ENCODE data around the gene SPON1.

GRCh38 chr11:14144934-14145333 lies 182.4 kb downstream of the SPON1 start:
- TF ChIP-seq, protein P1, sequence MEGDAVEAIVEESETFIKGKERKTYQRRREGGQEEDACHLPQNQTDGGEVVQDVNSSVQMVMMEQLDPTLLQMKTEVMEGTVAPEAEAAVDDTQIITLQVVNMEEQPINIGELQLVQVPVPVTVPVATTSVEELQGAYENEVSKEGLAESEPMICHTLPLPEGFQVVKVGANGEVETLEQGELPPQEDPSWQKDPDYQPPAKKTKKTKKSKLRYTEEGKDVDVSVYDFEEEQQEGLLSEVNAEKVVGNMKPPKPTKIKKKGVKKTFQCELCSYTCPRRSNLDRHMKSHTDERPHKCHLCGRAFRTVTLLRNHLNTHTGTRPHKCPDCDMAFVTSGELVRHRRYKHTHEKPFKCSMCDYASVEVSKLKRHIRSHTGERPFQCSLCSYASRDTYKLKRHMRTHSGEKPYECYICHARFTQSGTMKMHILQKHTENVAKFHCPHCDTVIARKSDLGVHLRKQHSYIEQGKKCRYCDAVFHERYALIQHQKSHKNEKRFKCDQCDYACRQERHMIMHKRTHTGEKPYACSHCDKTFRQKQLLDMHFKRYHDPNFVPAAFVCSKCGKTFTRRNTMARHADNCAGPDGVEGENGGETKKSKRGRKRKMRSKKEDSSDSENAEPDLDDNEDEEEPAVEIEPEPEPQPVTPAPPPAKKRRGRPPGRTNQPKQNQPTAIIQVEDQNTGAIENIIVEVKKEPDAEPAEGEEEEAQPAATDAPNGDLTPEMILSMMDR (IDR thresholded peaks at IDR 0.05; ENCODE audit: control extremely low read depth in 1 of 3, insufficient read depth in 1 of 3, low read depth in 1 of 3, low read length in 3 of 3): no peak
- no peak for TF ChIP-seq SP1 (IDR thresholded peaks at IDR 0.05; ENCODE audit: low read depth, low read length)
- TF ChIP-seq CBX8 (IDR thresholded peaks at IDR 0.05; ENCODE audit: borderline replicate concordance, low read depth, low read length): no peak
- TF ChIP-seq SP2 (IDR thresholded peaks at IDR 0.05; ENCODE audit: low read length): no peak
- TF ChIP-seq POLR2A (IDR thresholded peaks at IDR 0.05; ENCODE audit: control extremely low read depth in 1 of 2, low read depth in 2 of 2, low read length in 2 of 2): no peak
